Prostate gland (tissue), 2 donors: ENCODE data around the gene IL22RA1.

ENCODE experiments used
- CTCF ChIP-seq, 4 experiments: fragments of 200-600 bp in 2 of 4; fragments of 450-650 bp in 2 of 4; sonication (generic) in 2 of 4; IDR thresholded peaks; 1 replicate in 3 of 4; 2 replicates in 1 of 4; pipeline ENCODE4 v1.5.1; 2016 to 2019; ENCODE audit warnings: antibody characterized with exemption in 4 of 4, mild to moderate bottlenecking in 2 of 4, moderate library complexity in 2 of 4
- POLR2A ChIP-seq: fragments of 450-650 bp; IDR thresholded peaks from one replicate; pipeline ENCODE4 v1.6.1; 2016; ENCODE audit warnings: antibody characterized with exemption, mild to moderate bottlenecking
- POLR2AphosphoS5 ChIP-seq: sonication (generic); formaldehyde crosslinking; IDR thresholded peaks from one replicate; pipeline ENCODE4 v1.6.1; 2017; ENCODE audit warnings: antibody characterized with exemption

DNA sequence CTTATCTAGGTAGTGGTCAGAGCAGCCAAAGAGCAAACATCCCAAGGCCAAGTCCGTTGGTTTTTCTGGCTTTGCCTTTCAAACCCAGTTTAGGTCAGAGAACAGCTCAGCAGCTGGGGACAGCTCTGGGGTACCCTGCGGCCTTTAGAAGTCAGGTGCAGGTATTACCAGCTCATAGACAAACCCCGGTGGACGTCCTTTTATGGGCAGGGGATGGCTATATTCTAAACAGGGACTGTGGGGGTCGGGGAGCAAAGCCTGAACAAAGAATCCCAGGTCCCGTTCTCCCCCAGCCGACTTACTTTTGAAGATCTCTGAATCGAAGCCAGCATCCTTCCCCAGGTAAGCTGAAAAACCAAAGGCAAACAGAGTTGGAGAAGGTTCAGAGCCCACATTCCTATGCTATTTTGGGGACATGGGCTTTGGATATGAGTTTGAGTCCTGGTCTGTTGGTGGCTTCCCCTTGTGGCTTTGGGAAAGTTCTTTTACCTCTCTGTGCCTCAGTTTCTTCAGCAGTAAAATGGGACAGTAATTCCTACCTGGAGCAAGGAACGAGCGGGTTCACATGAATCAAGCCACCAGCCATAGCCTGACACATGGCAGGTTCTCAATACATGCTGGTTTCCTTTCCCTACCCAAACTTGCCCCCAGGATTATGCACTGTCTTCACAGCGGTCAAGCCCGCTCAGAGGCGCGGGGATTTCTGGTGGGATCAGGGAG is 47.6 kb downstream of the IL22RA1 start:
- TF ChIP-seq POLR2AphosphoS5 = no peak
- TF ChIP-seq CTCF (IDR thresholded peaks at IDR 0.05) = no peak
- no peak for TF ChIP-seq POLR2A
